BJ (cell line): ENCODE measurements around the gene MRPL2. TPM values are rescaled to one million over a fixed set of nuclear protein-coding genes. Genes with fewer than 3 reads are reported as not detected.

Experiments used
- CTCF ChIA-PET: fragments of 350-600 bp; formaldehyde crosslinking; extraction: SDS; loops from one replicate; lab custom pipeline; 2021; ENCODE audit warnings: antibody characterized with exemption, inconsistent platforms; lab: Yijun Ruan, JAX
- POLR2A ChIA-PET: fragments of 300-600 bp; sonication (Branson Sonifier 250); formaldehyde crosslinking; extraction: SDS; loops from one replicate; lab custom pipeline; 2021; ENCODE audit warnings: antibody characterized with exemption; lab: Charles Lee
- DNase-seq: peaks from one replicate; pipeline ENCODE4 v3.0.0-alpha.2; 2011; ENCODE audit warnings: low read depth
- H3K27me3 ChIP-seq: 2 replicates; pipeline ENCODE4 v1.6.0; 2011; ENCODE audit warnings: low read length; ENCODE audit not compliant: control insufficient read depth, insufficient read depth
- H3K36me3 ChIP-seq: 2 replicates; pipeline ENCODE4 v1.5.1; 2011; ENCODE audit warnings: low read length; ENCODE audit not compliant: control insufficient read depth, insufficient read depth
- H3K4me3 ChIP-seq: 2 replicates; pipeline ENCODE4 v1.5.1; 2011; ENCODE audit warnings: low read depth, mild to moderate bottlenecking, control low read depth, low read length
- CTCF ChIP-seq: IDR thresholded peaks from 2 replicates; pipeline ENCODE4 v1.5.1; 2011; ENCODE audit warnings: low read depth, mild to moderate bottlenecking, control low read depth, inconsistent platforms, low read length, moderate library complexity; ENCODE audit not compliant: insufficient read depth
- polyA plus RNA-seq: library from polyadenylated mRNA; depleted of rRNA; stranded (reverse); fragments of >200 nt; gene quantifications from 2 replicates; pipeline ENCODE4 v1.2.3, GENCODE V29; 2011

The MRPL2 gene
- polyA plus RNA-seq, 1 experiment, result 22.8 TPM

GRCh38 chr6:43024436-43024835 is 34.8 kb downstream of the MRPL2 start:
- Histone ChIP-seq H3K27me3 (no peaks in the 10 kb centered on the region), H3K4me3 (no peak overlapping the region), H3K36me3 (peaks cover 30% of the 10 kb centered on the region)
- CTCF ChIA-PET, result interaction anchor here (0.7 to 0.8 kb wide), 2 partner anchors 119 to 374 kb away, joined by 3 to 6 read pairs; no protein-coding TSS in a partner anchor
- no peak for DNase-seq
- POLR2A ChIA-PET, result no interaction called here
- TF ChIP-seq CTCF, result no peak

GRCh38 chr6:43021270-43022047 is 37.8 kb downstream of the MRPL2 start, which contains the start of gene RRP36:
Gene RRP36, plus strand, starts transcription at chr6:43021623. Its CDS starts 32 bp downstream, at chr6:43021655.
- Histone ChIP-seq H3K4me3 (peak within 1 kb of the TSS; percentile 57), H3K27me3 (no peaks in the 10 kb centered on the region), H3K36me3 (peaks cover 30% of the 10 kb centered on the region)
- ChIA-PET CTCF (interaction anchor here (0.7 to 1.7 kb wide), 5 partner anchors 11 to 122 kb away, joined by 3 to 7 read pairs (median 3); no protein-coding TSS in a partner anchor), POLR2A (no interaction called here)
- DNase-seq, result no peak
- no peak for TF ChIP-seq CTCF

GRCh38 chr6:43020847-43021246 is 38.4 kb downstream of the MRPL2 start:
- no peak for DNase-seq
- CTCF ChIA-PET, result interaction anchor here (0.9 to 1.7 kb wide), 3 partner anchors 11 to 123 kb away, joined by 3 to 7 read pairs (median 4); no protein-coding TSS in a partner anchor
- Histone ChIP-seq H3K36me3 (peaks cover 27% of the 10 kb centered on the region), H3K27me3 (no peaks in the 10 kb centered on the region), H3K4me3 (no peak overlapping the region)
- POLR2A ChIA-PET, result interaction anchor here (0.6 kb wide), 1 partner anchor 16 kb away, joined by 3 read pairs; no protein-coding TSS in a partner anchor
- TF ChIP-seq CTCF, result no peak

- POLR2A ChIA-PET, result interaction anchor here (0.6 kb wide), 1 partner anchor 17 kb away, joined by 3 read pairs; no protein-coding TSS in a partner anchor
- no peak for DNase-seq
- no peak overlapping the region for H3K4me3 ChIP-seq
- CTCF ChIA-PET, result interaction anchor here (0.7 to 1.7 kb wide), 3 partner anchors 10 to 134 kb away, joined by 3 to 7 read pairs (median 4); no protein-coding TSS in a partner anchor
- TF ChIP-seq CTCF, result no peak
- peaks cover 26% of the 10 kb centered on the region for H3K36me3 ChIP-seq
- no peaks in the 10 kb centered on the region for H3K27me3 ChIP-seq
These were observed 39.1 kb downstream of the MRPL2 start for GRCh38 chr6:43020052-43020705.

GRCh38 chr6:43019152-43019551 is 40.1 kb downstream of the MRPL2 start:
- no peak for TF ChIP-seq CTCF
- no peak overlapping the region for H3K4me3 ChIP-seq
- POLR2A ChIA-PET, result no interaction called here
- CTCF ChIA-PET, result no interaction called here
- H3K27me3 ChIP-seq, result no peaks in the 10 kb centered on the region
- peaks cover 19% of the 10 kb centered on the region for H3K36me3 ChIP-seq
- DNase-seq, result no peak
